HepG2 (cell line): ENCODE measurements around the gene GCNT3. TPM values are rescaled to one million over a fixed set of nuclear protein-coding genes. Genes with fewer than 3 reads are reported as not detected.
A peak's percentile ranks its signal among the peaks of the same experiment; 100 is the strongest.

Experiments used
- DR1 ChIP-seq: sonication (generic); formaldehyde crosslinking; IDR thresholded peaks from 2 replicates; pipeline ENCODE4 v1.8.0; 2021; ENCODE audit warnings: mild to moderate bottlenecking, missing genetic modification reagents, inconsistent platforms
- FLYWCH1 ChIP-seq: sonication (generic); formaldehyde crosslinking; IDR thresholded peaks from 2 replicates; pipeline ENCODE4 v1.8.1; 2023; ENCODE audit warnings: mild to moderate bottlenecking, missing genetic modification reagents
- FOXA3 ChIP-seq: IDR thresholded peaks from 2 replicates; pipeline ENCODE4 v1.6.1; 2016; ENCODE audit warnings: missing genetic modification reagents, missing compliant biosample characterization
- KLF6 ChIP-seq: IDR thresholded peaks from 2 replicates; pipeline ENCODE4 v1.8.0; 2016; ENCODE audit warnings: missing biosample characterization, missing genetic modification reagents
- MTA1 ChIP-seq: sonication (generic); formaldehyde crosslinking; IDR thresholded peaks from 2 replicates; pipeline ENCODE4 v1.4.0; 2020; ENCODE audit warnings: missing genetic modification reagents, mild to moderate bottlenecking, borderline replicate concordance
- NFE2L2 ChIP-seq: fragments of 150-350 bp; IDR thresholded peaks from 2 replicates; pipeline ENCODE4 v1.6.1; 2014; ENCODE audit warnings: low read length
- NFIC ChIP-seq: IDR thresholded peaks from 2 replicates; pipeline ENCODE4 v1.6.1; 2012; ENCODE audit warnings: mild to moderate bottlenecking, low read length, inconsistent platforms
- NFKB2 ChIP-seq: sonication (generic); formaldehyde crosslinking; IDR thresholded peaks from 2 replicates; pipeline ENCODE4 v1.4.0; 2020; ENCODE audit warnings: missing genetic modification reagents, borderline replicate concordance
- PAX8 ChIP-seq: sonication (generic); formaldehyde crosslinking; IDR thresholded peaks from 2 replicates; pipeline ENCODE4 v1.8.0; 2022; ENCODE audit warnings: mild to moderate bottlenecking, missing genetic modification reagents, borderline replicate concordance
- PHF21A ChIP-seq: sonication (generic); formaldehyde crosslinking; IDR thresholded peaks from 2 replicates; pipeline ENCODE4 v1.5.0; 2020; ENCODE audit warnings: mild to moderate bottlenecking, missing genetic modification reagents
- SETDB1 ChIP-seq: sonication (generic); formaldehyde crosslinking; IDR thresholded peaks from 2 replicates; pipeline ENCODE4 v1.5.1; 2020; ENCODE audit warnings: missing genetic modification reagents, mild to moderate bottlenecking, borderline replicate concordance
- THYN1 ChIP-seq: sonication (generic); formaldehyde crosslinking; IDR thresholded peaks from 2 replicates; pipeline ENCODE4 v1.8.1; 2023; ENCODE audit warnings: low read depth, mild to moderate bottlenecking, moderate library complexity, missing genetic modification reagents, borderline replicate concordance
- ZBTB8A ChIP-seq: sonication (generic); formaldehyde crosslinking; IDR thresholded peaks from 2 replicates; pipeline ENCODE4 v1.4.0; 2020; ENCODE audit warnings: mild to moderate bottlenecking, low read depth, missing genetic modification reagents, borderline replicate concordance
- ZNF317 ChIP-seq: sonication (generic); formaldehyde crosslinking; IDR thresholded peaks from 2 replicates; pipeline ENCODE4 v1.5.0; 2020; ENCODE audit warnings: mild to moderate bottlenecking, missing genetic modification reagents
- ZNF350 ChIP-seq: sonication (generic); formaldehyde crosslinking; IDR thresholded peaks from 2 replicates; pipeline ENCODE4 v1.4.0; 2020; ENCODE audit warnings: mild to moderate bottlenecking, low read depth, missing genetic modification reagents, borderline replicate concordance
- ZNF382 ChIP-seq: sonication (generic); formaldehyde crosslinking; IDR thresholded peaks from 2 replicates; pipeline ENCODE4 v1.5.0; 2020; ENCODE audit warnings: missing genetic modification reagents, mild to moderate bottlenecking, borderline replicate concordance
- ZNF510 ChIP-seq: sonication (generic); formaldehyde crosslinking; IDR thresholded peaks from 2 replicates; pipeline ENCODE4 v1.4.0; 2020; ENCODE audit warnings: low read depth, mild to moderate bottlenecking, missing genetic modification reagents
- ZNF724P ChIP-seq: sonication (generic); formaldehyde crosslinking; IDR thresholded peaks from 2 replicates; pipeline ENCODE4 v1.8.0; 2022; ENCODE audit warnings: missing genetic modification reagents, borderline replicate concordance
- ZNF737 ChIP-seq: sonication (generic); formaldehyde crosslinking; IDR thresholded peaks from 2 replicates; pipeline ENCODE4 v1.5.0; 2020; ENCODE audit warnings: missing genetic modification reagents, mild to moderate bottlenecking, borderline replicate concordance
- ZZZ3 ChIP-seq: sonication (generic); formaldehyde crosslinking; IDR thresholded peaks from 2 replicates; pipeline ENCODE4 v1.4.0; 2020; ENCODE audit warnings: missing genetic modification reagents, mild to moderate bottlenecking, borderline replicate concordance
- polyA plus RNA-seq, 8 experiments: library from polyadenylated mRNA; depleted of rRNA in 3 of 8; stranded (reverse) in 7 of 8; unstranded in 1 of 8; fragments of >200 nt; fragmentation: Illumina TruSeq in 4 of 8; extraction: Trizol in 4 of 8; gene quantifications; 2 replicates each; pipeline versions ENCODE4 v1.2.1 to v1.2.3, GENCODE V29; 2011 to 2016; ENCODE audit warnings: low read depth in 4 of 8, missing spikeins in 1 of 8, mixed read lengths in 1 of 8; ENCODE audit not compliant: insufficient read depth in 1 of 8
- total RNA-seq, 5 experiments: library from RNA; depleted of rRNA; stranded (reverse); fragments of >200 nt; fragmentation: Illumina TruSeq; extraction: Trizol; gene quantifications; 2 replicates each; pipeline ENCODE4 v1.2.3, GENCODE V29; 2016; ENCODE audit warnings: low read depth in 1 of 5
- TF ChIP-seq, protein P1 (sequence below), 2 experiments: sonication (generic) in 1 of 2; formaldehyde crosslinking in 1 of 2; IDR thresholded peaks; 2 replicates each; pipeline versions ENCODE4 v1.4.0 to v1.6.1; 2018 to 2020; ENCODE audit warnings: missing genetic modification reagents in 2 of 2, borderline replicate concordance in 1 of 2, low read depth in 1 of 2, mild to moderate bottlenecking in 1 of 2, missing biosample characterization in 1 of 2
- TF ChIP-seq, protein P2 (sequence below): sonication (generic); formaldehyde crosslinking; IDR thresholded peaks from 2 replicates; pipeline ENCODE4 v1.5.0; 2020; ENCODE audit warnings: missing genetic modification reagents
- TF ChIP-seq, protein P3 (sequence below): sonication (generic); formaldehyde crosslinking; IDR thresholded peaks from 2 replicates; pipeline ENCODE4 v1.4.0; 2020; ENCODE audit warnings: missing genetic modification reagents
- TF ChIP-seq, protein P4 (sequence below): sonication (generic); IDR thresholded peaks from 2 replicates; pipeline ENCODE4 v1.6.1; 2016; ENCODE audit warnings: low read depth, borderline replicate concordance

GCNT3 gene
- total and polyA plus RNA-seq, 2 of the 13 experiments (the other 11 are each of a cell fraction or from before 2014, with no cell fraction given) = 6.8 to 9.8 TPM

DNA sequence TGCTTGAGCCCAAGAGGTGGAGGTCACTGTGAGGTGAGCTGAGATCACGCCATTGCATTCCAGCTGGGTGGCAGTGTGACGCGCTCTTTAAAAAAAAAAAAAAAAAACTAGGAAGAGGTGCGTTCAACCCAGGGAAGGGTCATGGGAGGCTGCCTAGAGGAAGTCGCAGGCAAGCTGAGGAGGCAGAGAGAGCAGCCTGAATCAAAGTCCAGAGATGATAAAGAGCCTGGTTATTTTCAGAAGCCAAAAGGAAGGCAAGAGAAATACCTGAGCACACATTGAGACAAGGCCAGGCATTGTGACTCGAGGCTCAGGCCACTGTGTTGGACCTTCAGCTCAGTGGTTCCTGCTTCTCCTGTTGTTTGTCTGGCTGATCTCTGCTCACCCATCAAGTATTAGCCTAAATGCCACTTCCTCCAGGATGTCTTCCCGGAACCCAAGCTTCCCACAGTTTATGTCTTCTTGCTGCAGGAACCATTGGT, 16.1 kb upstream of the GCNT3 start (continued):
- TF ChIP-seq ZBTB8A (no peak), FOXA3 (CRISPR knock-in tag) (no peak), MTA1 (CRISPR knock-in tag) (no peak), NFIC (no peak), PHF21A (CRISPR knock-in tag) (0 out of 2 replicates have a peak, but pooled peaks have one; percentile 25), ZNF510 (no peak), DR1 (no peak), PAX8 (CRISPR knock-in tag) (no peak), NFKB2 (CRISPR knock-in tag) (no peak), ZNF724P (CRISPR knock-in tag) (no peak), SETDB1 (CRISPR knock-in tag) (no peak), ZNF382 (CRISPR knock-in tag) (no peak), ZZZ3 (CRISPR knock-in tag) (no peak), FLYWCH1 (CRISPR knock-in tag) (no peak), THYN1 (CRISPR knock-in tag) (no peak), NFE2L2 (no peak), KLF6 (CRISPR knock-in tag) (no peak), ZNF737 (CRISPR knock-in tag) (no peak), ZNF350 (CRISPR knock-in tag) (0 out of 2 replicates have a peak, but pooled peaks have one; percentile 17), ZNF317 (CRISPR knock-in tag) (no peak)
- TF ChIP-seq, protein P1, sequence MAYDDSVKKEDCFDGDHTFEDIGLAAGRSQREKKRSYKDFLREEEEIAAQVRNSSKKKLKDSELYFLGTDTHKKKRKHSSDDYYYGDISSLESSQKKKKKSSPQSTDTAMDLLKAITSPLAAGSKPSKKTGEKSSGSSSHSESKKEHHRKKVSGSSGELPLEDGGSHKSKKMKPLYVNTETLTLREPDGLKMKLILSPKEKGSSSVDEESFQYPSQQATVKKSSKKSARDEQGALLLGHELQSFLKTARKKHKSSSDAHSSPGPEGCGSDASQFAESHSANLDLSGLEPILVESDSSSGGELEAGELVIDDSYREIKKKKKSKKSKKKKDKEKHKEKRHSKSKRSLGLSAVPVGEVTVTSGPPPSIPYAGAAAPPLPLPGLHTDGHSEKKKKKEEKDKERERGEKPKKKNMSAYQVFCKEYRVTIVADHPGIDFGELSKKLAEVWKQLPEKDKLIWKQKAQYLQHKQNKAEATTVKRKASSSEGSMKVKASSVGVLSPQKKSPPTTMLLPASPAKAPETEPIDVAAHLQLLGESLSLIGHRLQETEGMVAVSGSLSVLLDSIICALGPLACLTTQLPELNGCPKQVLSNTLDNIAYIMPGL (CRISPR knock-in tag; IDR thresholded peaks at IDR 0.05; ENCODE audit: borderline replicate concordance in 1 of 2, low read depth in 1 of 2) = no peak
- TF ChIP-seq, protein P2, sequence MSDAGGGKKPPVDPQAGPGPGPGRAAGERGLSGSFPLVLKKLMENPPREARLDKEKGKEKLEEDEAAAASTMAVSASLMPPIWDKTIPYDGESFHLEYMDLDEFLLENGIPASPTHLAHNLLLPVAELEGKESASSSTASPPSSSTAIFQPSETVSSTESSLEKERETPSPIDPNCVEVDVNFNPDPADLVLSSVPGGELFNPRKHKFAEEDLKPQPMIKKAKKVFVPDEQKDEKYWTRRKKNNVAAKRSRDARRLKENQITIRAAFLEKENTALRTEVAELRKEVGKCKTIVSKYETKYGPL (CRISPR knock-in tag) = no peak
- TF ChIP-seq, protein P3, sequence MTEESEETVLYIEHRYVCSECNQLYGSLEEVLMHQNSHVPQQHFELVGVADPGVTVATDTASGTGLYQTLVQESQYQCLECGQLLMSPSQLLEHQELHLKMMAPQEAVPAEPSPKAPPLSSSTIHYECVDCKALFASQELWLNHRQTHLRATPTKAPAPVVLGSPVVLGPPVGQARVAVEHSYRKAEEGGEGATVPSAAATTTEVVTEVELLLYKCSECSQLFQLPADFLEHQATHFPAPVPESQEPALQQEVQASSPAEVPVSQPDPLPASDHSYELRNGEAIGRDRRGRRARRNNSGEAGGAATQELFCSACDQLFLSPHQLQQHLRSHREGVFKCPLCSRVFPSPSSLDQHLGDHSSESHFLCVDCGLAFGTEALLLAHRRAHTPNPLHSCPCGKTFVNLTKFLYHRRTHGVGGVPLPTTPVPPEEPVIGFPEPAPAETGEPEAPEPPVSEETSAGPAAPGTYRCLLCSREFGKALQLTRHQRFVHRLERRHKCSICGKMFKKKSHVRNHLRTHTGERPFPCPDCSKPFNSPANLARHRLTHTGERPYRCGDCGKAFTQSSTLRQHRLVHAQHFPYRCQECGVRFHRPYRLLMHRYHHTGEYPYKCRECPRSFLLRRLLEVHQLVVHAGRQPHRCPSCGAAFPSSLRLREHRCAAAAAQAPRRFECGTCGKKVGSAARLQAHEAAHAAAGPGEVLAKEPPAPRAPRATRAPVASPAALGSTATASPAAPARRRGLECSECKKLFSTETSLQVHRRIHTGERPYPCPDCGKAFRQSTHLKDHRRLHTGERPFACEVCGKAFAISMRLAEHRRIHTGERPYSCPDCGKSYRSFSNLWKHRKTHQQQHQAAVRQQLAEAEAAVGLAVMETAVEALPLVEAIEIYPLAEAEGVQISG (CRISPR knock-in tag) = no peak
- TF ChIP-seq, protein P4, sequence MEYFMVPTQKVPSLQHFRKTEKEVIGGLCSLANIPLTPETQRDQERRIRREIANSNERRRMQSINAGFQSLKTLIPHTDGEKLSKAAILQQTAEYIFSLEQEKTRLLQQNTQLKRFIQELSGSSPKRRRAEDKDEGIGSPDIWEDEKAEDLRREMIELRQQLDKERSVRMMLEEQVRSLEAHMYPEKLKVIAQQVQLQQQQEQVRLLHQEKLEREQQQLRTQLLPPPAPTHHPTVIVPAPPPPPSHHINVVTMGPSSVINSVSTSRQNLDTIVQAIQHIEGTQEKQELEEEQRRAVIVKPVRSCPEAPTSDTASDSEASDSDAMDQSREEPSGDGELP = no peak
